DMS153 treated with DMSO at 0.1 percent for 48 hours (cell line): ENCODE data around the gene PPP1R14C.

ENCODE experiments used
- DNase-seq: peaks from one replicate; lab custom pipeline; 2025; ENCODE audit not compliant: unreplicated experiment; lab: John Stamatoyannopoulos, UW

Gene PPP1R14C

GRCh38 chr6:150189122-150189521 is 46.3 kb downstream of the PPP1R14C start:
- no peak for DNase-seq

GRCh38 chr6:150191809-150192208 is 49.0 kb downstream of the PPP1R14C start:
- DNase-seq = no peak

DNA sequence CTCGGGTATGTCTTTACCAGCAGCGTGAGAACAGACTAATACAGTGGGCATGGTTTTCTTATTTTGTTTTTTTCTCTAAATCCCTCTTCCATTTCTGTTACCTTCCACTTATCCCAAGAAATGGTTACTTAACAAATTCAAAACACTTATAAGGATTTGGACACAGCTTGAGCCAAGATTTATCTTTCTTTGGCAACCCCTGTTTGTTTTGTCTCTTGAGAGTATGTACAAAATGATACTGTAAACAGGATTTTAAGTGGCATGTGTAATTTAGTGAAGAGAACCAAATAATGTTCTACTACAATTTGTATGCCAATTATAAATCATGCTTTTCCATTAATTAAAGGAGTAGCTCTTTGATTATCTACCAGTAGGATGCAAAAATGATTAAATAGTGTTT is 51.4 kb downstream of the PPP1R14C start:
- no peak for DNase-seq

DNA sequence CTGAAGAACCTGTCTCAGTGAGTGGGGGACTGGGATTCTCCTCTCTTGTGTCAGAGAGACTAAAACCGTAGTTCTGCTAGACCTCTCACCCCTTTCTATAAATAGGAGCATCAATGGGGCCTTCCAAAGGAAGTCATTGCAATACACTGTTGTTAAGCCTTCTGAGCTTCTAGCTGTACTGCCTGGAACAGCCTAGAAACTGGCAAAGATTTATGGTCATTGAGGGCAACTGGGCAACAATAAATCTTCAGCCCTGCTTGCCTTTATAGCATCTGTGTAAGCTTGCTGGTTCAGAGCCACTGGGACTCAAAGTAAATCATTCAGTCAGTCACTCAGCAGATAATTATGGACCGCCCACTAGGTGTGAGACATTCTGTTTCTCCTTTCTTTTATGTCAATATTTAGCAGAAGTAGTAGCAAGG is 53.2 kb downstream of the PPP1R14C start:
- no peak for DNase-seq

DNA sequence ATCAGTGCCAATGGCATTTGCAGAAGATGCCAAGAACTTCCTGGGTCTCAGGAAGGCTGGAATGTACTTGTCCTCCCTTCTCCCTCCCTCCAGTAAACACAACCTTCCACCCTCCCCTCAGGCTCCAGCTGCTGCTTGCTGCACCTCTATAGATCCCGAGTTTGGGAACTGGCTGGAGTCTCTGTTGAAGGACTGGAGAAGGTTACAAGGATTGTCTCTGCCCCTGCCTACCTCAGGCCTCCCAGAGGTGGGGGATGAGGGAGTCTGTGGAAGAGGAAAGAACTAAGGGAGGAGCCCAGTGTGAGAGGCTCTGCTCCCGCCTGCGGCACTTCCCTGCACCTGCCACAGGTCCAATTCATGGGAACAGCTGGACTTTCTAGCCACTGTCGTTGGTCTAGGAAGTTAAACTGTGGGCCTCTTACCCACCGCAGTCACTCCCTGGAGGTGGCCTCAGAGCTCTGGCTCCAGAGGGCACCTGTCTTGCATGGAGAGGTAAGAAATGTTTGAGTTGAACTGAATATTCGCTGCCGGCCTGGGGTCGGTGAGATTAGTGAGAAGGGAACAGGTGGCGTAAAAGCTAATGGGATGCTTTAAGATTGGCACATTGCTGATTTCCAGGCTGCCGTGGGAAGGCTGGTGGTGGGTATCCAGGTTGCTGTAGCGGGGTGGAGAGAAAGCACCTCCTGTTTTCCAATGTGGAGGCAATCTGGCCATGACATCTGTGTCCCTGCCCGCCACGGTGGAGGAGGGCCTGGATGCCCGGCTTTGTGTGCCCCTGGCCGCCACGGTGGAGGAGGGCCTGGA is 54.3 kb downstream of the PPP1R14C start:
- no peak for DNase-seq

DNA sequence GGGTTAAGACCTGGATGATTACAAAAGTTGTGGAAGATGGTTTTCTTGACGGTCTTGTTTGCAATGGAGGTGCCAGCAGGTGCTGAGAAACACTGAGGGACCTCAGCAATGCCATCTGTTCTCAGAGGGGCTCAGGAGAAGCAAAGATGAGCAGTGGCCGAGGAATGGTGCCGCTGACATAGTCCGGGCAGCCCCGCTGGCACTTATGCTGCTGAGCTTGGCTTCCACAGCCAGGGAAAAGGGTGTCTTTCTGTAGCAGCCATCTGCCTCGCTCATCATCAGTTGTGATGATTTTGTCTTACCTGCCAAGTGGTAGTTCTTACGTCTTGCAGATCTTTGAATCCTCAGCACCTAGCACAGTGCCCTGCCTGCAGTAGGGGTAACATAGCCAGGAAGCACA is 55.7 kb downstream of the PPP1R14C start:
- DNase-seq = no peak

GRCh38 chr6:150199241-150199640 is 56.4 kb downstream of the PPP1R14C start:
- no peak for DNase-seq

- no peak for DNase-seq
Observed at GRCh38 chr6:150200428-150201100, 57.7 kb downstream of the PPP1R14C start.

DNA sequence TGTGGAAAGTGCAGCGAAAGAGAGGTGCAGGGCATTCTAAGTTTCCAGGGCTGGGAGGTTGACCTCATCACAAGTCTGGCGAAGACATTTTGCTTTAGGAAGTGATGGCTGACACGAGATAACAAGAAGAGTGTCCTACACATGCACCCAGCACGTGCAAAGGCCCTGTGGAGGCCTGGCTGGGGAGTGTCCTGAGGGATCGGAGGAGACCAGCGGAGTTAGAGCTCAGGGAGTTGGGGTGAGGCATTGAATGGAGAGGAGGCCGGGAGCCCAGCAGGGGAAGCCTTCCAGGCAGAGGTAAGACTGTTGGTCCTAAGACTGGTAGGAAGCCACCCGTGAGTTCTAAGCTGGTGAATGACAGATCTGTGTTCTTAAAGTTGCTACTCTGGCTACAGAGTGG is 58.4 kb downstream of the PPP1R14C start:
- DNase-seq = no peak

DNA sequence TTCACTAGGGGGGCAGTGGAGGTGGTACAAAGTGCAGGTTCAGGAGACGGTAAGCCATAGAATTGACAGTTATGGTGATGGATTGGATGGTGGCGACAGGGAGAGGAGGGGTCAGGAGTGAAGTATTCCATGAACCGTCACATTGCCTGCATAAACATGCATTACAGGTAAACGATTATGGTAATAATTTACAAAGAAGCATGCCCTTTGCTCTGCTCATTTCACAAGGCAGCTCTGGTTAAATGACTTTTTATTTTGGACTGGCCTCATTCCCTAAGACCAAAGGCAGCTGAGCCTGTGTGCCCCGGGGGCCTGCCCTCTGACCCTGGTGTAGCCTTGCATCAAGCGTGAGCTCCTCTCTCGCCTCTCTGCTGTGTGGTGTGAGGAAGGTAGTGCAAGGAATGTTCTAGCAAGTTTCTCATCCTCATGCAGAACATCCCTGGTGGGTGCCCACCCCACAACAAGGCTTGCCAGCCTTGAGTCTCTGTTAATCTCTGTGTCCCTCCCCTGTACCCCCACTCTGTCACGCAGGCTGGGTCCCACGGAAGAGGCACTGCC is 59.0 kb downstream of the PPP1R14C start:
- DNase-seq = no peak

DNA sequence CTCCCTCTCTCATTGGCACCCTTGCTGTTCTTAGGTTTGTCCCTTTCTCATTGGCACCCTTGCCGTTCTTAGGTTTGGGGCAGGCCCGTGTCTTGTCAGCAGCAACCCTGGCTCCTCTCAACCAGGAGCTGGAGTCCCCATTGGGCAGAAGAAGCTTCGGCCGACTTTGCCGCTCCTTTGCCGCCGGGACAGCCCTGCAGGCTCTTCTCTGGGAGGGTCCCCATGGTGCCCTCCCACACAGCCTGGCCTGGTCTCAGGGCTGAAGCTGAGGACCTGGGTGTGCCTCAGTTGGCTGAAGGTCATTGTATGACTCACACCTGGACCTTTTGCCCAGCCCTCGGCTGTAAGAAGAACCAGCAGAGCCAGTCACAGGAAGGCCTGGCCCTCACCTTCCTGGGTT is 59.6 kb downstream of the PPP1R14C start:
- no peak for DNase-seq

DNA sequence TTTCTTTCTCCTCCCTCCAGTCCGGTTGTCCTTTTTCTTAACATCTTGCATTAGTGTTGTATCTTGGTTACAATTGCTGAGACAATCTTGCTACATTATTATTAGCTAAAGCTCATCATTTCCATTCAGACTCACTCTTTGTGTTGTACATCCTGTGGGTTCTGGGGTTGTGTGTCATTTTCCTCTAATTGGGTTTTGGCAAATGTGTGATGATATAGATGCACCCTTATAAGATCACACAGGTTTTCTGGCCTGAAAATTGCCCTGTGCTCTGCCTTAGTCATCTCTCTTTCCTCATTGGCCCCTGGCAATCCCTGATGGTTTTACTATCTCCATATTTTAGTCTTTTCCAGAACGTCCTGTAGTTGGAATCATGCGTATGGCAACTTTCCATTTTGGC is 60.1 kb downstream of the PPP1R14C start:
- no peak for DNase-seq

GRCh38 chr6:150203378-150203777 is 60.5 kb downstream of the PPP1R14C start:
- no peak for DNase-seq

GRCh38 chr6:150203871-150204545 is 61.2 kb downstream of the PPP1R14C start:
- DNase-seq = no peak

DNA sequence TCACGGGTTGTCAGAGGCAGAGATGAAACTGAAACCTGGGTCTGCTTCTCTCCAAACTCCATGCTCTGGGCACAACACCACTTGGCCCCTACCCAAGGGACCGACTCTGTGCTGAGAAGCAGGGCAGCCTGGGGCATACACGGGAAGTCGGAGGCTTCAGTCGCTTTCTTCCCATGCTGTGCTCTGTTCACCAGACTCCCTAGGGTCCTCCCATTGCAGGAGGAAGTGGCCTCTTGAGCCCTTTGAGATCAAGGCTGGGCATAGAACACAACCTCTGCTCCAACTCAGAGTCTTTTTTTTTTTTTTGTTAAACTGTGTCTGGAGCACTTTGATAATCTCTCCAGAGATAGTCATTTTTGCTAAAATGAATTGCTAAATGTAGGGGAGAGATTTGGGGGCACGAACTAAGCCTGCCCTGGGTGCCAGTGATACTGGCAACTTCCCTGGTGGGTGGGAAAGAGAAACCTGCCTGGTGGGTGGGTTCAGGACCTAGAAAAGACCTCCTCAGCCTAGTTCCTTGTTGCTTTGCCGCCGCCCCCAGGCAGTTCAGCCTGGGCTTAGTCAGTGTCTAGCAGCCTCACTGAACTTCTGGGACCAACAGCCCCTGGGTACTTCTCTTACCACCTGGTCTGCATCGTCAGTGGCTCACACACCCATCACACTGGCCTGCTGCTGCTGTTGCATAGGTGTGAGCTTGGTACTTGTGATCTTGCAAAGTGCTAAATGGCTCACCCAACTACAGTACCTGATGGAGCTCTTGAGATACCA is 62.0 kb downstream of the PPP1R14C start:
- no peak for DNase-seq

GRCh38 chr6:150207931-150208570 is 65.2 kb downstream of the PPP1R14C start:
- DNase-seq = no peak

GRCh38 chr6:150208611-150209352 is 65.9 kb downstream of the PPP1R14C start:
- DNase-seq = peak; percentile 55

GRCh38 chr6:150209415-150209814 is 66.6 kb downstream of the PPP1R14C start:
- no peak for DNase-seq

DNA sequence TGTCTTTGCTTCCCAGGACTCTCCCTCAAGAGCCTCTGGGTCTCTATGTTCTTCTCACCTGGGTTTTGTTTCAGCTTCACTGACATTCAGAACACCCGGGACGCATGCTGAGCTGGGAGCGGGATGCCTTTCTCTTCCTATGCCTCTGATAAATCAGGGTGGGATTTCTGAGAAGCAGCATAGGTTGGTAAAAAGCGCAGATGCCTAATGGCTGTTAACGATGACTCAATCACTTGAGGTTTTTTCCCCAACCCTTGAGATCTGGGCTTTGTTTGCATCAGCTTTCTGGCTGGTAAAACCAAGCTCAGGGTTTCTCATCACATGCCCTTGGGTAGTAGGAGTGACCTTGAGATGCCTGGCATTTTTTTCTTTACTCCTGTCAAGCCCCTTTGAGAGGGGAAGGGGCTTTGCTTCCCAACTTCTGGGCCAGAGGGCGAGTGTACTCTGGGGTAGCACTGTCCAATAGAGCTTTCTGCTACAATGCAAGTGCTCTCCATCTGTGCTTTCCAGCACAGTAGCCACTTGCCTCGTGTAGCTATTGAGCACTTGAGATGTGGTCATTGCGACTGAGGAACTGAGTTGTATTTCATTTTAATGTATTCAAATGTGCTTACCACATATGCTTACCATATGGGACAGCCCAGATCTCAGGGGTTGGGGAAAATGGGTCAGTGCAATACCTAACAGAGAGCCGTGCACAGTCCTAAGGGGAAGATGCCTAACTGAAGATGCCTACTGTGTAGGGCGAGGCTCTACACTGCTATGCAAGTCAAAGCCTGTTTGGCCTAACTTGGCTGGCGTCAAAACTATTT is 69.1 kb downstream of the PPP1R14C start:
- no peak for DNase-seq
